GM23338 (cell line): ENCODE results near the gene KLHL41.

Experiments
- CREB1 ChIP-seq: fragments of 250-450 bp; sonication (Bioruptor Pico); IDR thresholded peaks from 2 replicates; pipeline ENCODE4 v1.5.0; 2020; ENCODE audit warnings: low read depth, mild to moderate bottlenecking, moderate library complexity
- CTCF ChIP-seq, 2 experiments: fragments of 200-600 bp in 1 of 2; sonication (generic) in 1 of 2; conservative IDR thresholded peaks; 2 replicates each; pipeline versions ENCODE4 v1.5.1 to v1.6.1; 2016 to 2017; ENCODE audit warnings: antibody characterized with exemption in 2 of 2, low read depth in 2 of 2, mild to moderate bottlenecking in 2 of 2, moderate library complexity in 1 of 2
- EZH2 ChIP-seq: fragments of 200-600 bp; sonication (generic); IDR thresholded peaks from one replicate; pipeline ENCODE4 v1.8.0; 2017; ENCODE audit warnings: antibody characterized with exemption, mild to moderate bottlenecking, low read depth; ENCODE audit not compliant: unreplicated experiment
- EZH2phosphoT487 ChIP-seq: fragments of 200-600 bp; sonication (generic); IDR thresholded peaks from one replicate; pipeline ENCODE4 v1.8.1; 2018; ENCODE audit warnings: antibody characterized with exemption; ENCODE audit not compliant: unreplicated experiment
- JUNB ChIP-seq: IDR thresholded peaks from one replicate; pipeline ENCODE4 v1.6.1; 2016; ENCODE audit warnings: antibody characterized with exemption; ENCODE audit not compliant: unreplicated experiment
- POLR2AphosphoS5 ChIP-seq: IDR thresholded peaks from 2 replicates; pipeline ENCODE4 v1.6.1; 2016; ENCODE audit warnings: antibody characterized with exemption, low read depth
- REST ChIP-seq: IDR thresholded peaks from one replicate; pipeline ENCODE4 v1.6.1; 2018; ENCODE audit warnings: antibody characterized with exemption; ENCODE audit not compliant: unreplicated experiment

- no peak for TF ChIP-seq CTCF (conservative IDR thresholded peaks at IDR 0.05; ENCODE audit: low read depth in 2 of 2)
- TF ChIP-seq POLR2AphosphoS5 = no peak
- no peak for TF ChIP-seq CREB1 (CRISPR knock-in tag)
- TF ChIP-seq EZH2 = no peak
- TF ChIP-seq REST = no peak
- TF ChIP-seq EZH2phosphoT487 = no peak
- TF ChIP-seq JUNB = no peak
Measured at GRCh38 chr2:169523681-169524080, 14.2 kb downstream of the KLHL41 start.
